GM18517 (cell line): ENCODE results near the gene IFT80.
"Not testable (repeated sequence)": the region's sequence is repeated elsewhere in the genome, so short reads cannot be mapped to it uniquely, and the experiment has no call there.

ENCODE experiments used
- ATAC-seq: cut with Tn5 transposase; IDR thresholded peaks from one replicate; pipeline ENCODE4 v1.9.1; 2021; ENCODE audit warnings: mild to moderate bottlenecking, moderate library complexity; ENCODE audit not compliant: unreplicated experiment

Gene IFT80

GRCh38 chr3:160369784-160370183 lies 29.2 kb downstream of the IFT80 start:
- no peak for ATAC-seq

DNA sequence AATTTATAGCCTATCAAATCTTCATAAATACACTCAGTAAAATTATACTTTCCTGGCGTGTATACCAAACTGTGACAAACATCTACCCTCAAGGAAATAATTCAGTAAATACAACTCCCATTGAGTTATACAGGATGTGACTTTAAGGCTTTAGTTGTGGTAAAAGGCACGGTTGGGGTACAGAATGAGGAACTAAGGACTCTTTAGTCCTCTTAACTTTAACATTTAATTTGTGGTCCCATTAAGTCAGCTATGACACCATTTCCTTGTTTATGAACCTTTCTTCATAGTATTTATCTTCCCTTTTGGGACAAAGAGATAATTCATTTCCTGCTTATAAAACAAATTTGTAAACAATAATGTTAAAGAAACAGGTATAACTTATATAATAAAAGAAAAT lies 30.2 kb downstream of the IFT80 start:
- ATAC-seq = no peak

DNA sequence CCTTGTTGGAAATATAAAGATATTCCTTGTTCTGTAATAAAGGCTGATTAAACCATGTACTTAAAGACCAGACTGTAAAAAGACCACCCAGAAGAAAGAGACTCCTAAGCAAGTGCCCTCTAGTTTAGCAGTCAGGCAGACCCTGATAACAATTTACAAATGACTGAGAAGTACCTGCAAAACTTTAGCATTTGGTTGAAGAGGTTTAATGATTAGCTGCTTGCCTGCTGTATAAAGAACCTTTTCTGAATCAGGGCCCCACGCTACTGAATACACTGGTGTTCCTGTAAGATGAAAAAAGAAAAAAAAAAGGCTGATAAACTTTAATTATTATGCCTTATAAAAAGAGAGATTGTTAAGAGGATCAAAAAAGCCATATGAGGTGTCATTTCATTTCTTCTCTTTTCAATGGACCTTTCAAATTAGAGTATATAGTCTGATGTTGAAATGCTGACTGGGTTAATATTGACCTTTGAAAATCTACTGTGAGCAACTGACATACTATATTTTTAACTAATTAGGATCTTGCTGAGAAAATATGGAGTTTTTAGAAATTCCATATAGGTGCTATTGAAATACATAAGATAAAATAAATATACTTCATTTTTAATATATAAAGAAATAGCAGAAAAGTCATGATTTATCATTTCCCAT lies 33.0 kb downstream of the IFT80 start:
- ATAC-seq = no peak

DNA sequence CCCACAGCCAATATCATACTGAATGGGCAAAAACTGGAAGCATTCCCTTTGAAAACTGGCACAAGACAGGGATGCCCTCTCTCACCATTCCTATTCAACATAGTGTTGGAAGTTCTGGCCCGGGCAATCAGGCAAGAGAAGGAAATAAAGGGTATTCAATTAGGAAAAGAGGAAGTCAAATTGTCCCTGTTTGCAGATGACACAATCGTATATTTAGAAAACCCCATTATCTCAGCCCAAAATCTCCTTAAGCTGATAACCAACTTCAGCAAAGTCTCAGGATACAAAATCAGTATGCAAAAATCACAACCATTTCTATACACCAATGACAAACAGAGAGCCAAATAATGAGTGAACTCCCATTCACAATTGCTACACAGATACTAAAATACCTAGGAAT lies 36.1 kb downstream of the IFT80 start:
- not testable (repeated sequence) for ATAC-seq

- ATAC-seq = no peak
Observed at GRCh38 chr3:160355826-160356225, 43.2 kb downstream of the IFT80 start.

GRCh38 chr3:160346511-160346910 lies 52.5 kb downstream of the IFT80 start:
- no peak for ATAC-seq

- ATAC-seq = no peak
Observed at GRCh38 chr3:160343132-160343531, 55.9 kb downstream of the IFT80 start.

- ATAC-seq = no peak
Observed at GRCh38 chr3:160340351-160340750, 58.7 kb downstream of the IFT80 start.

DNA sequence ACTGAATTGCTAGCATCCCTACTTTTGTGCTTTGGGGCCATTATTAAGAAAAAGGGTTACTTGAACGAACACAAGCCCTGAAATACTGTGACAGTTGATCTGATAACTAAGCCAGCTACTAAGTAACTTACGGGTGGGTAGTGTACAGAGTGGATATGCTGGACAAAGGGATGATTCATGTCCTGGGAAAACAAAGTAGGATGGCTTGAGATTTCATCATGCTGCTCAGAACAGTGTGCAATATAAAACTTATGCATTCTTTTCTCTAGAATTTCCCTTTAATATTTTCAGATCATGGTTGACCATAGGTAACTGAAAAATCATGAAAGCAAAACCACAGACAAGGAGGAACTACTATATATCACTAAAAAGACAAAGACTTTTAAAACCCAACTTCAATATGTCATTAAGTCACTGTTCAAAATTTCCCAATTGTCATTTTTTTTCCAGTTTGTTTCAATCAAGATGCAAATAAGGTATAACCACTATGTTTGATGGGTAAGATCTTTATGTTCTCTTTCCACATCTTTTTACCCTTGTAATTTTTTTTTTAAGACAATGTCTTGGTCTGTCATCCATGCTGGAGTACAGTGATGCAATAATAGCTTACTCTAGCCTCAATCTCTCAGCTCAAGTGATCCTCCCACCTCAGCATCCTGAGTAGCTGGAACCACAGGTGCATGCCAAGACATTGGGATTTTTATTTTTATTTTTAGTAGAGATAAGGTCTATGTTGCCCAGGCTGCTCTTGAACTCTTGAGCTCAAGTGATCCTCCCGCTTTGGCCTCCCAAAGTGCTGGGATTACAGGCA lies 67.7 kb downstream of the IFT80 start:
- ATAC-seq = no peak

GRCh38 chr3:160330690-160331089 lies 68.3 kb downstream of the IFT80 start:
- no peak for ATAC-seq

DNA sequence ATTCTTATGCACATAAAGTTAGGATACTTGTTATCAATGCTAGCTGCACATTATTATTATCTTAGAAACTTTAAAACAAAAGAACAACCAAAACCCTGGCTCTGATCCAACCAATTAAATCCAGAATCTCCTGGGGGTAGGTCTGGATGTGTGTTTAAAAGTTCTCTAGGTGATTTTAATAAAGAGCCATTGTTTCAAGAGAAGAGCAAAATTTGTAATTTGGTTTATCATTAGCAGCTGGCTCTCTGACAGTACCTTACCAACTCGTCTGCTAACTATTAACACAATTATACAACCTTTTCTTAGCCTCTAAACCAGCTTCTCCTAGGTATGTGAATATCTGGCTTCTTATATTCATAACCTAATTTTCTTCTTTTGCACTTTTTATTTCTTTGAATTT lies 68.9 kb downstream of the IFT80 start:
- ATAC-seq = no peak

GRCh38 chr3:160326286-160326685 lies 72.7 kb downstream of the IFT80 start:
- not testable (repeated sequence) for ATAC-seq

DNA sequence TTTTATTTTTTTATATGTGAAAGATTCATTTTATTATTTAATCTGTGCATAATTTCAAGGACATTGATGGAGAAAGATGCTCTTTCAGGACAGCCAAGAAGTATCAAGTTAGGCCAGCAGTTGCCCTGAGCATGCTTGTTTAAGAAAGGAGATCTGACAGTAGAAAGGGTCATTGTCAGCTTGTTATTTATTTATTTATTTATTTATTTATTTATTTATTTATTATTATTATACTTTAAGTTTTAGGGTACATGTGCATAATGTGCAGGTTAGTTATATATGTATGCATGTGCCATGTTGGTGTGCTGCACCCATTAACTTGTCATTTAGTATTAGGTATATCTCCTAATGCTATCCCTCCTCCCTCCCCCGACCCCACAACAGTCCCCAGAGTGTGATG lies 77.2 kb downstream of the IFT80 start:
- ATAC-seq = not testable (repeated sequence)

DNA sequence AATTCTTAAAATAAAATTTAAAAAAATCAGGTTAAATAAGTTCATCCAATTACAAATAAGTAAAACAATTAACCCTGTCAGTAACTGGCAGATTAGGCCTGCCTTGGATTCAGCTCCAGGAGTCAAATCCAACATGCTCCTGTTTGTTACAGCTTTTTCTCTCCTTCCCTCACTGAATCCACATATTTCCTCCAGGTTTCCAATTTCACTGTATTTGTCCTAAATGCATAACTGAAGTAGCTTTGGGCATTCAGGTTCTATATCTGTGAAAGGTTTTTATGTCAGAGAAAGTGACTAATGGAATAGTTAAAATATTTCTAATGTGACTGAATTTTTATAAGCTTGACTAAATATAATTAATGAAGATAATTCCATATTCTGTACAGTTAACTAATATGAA lies 79.7 kb downstream of the IFT80 start:
- ATAC-seq = no peak

DNA sequence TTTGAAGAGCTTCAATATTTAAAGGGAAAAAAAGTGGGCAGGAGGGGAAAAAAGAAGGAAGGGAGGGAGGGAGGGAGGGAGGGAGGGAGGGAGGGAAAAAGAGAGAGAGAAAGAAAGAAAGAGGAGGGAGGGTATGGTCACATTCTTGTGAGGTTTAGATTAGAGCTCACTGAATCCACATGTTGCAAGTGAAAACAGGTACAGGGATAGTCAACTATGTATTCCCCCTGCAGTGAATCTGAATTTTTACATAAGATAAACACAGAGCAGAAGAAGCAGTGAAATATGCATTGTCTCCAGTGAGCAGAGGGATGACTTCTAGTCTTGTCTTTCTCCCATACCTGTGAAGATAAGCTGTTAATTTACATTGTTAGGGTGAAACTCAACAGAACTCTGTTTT lies 84.0 kb downstream of the IFT80 start:
- no peak for ATAC-seq

GRCh38 chr3:160312014-160312624 lies 86.9 kb downstream of the IFT80 start:
- no peak for ATAC-seq

DNA sequence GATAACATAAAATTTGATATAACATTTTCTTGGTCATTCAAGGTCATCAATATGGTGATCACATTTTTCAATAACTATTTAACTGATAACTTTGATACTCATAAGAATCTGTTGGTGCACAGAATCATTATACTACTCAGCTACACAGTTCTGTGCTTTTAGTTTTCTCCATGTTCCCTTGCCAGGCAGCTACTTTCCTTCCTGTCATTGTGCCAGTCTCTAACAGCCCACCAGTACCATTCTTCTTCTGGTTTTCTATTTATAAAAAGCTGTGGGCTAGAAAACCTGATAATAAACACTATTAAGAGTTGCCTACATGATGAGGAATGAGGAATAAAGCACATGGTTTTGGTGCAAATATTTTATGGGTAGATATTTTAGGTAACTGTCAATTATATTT lies 96.2 kb downstream of the IFT80 start:
- ATAC-seq = no peak

GRCh38 chr3:160296591-160296990 lies 102.4 kb downstream of the IFT80 start:
- no peak for ATAC-seq

DNA sequence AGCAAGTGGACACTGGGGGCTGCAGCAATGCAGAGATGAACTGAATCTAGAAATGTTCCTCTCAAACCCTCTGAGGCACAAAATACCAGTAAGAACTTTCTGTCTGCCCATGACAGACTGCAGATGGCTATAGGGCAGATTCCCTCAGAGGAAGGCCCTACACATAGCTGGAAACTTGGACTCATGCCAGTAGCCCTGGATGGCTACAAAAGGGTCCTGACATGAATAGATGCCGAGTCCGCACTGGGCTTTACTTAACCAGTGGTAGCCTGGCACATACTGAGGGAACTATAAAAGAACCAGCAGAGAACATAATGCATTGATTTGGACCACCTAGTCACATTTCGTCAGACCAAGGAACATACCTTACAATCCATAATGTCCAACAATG lies 107.1 kb downstream of the IFT80 start:
- ATAC-seq = no peak

DNA sequence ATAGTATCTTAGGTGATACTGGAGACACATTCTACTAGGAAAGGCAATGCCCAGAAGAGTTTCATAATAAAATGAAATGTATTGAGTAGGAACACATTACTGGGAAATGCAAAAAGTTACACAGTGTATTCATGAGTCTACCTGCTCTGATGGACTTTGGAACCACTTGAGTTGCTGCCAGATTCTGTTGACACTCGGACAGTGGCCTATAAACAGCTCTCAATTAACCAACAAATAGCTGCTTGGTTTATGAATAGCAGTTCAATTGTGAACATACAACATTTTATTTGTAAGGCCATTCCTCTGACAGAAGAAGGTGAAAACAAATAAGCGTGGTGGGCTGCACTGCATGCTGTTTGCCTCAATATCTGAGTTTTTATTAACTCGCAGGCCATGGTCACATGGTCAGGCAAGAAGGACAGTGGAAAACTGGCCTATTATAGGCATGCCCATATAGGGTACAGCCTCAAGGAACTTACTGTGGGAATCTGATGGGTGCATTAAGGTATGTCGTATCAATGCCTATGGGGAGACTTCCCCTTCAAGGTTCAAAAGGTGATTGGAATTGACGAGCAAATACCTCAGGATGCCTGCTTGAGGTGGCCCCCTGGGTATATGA lies 107.6 kb downstream of the IFT80 start:
- no peak for ATAC-seq

- ATAC-seq = no peak
Observed at GRCh38 chr3:160287666-160288065, 111.4 kb downstream of the IFT80 start.

GRCh38 chr3:160286231-160286630 lies 112.8 kb downstream of the IFT80 start:
- ATAC-seq = no peak
